HEK293T (cell line): ENCODE results near the gene ZNF10.

Source experiments
- FOXM1 ChIP-seq: fragments of 450-650 bp; IDR thresholded peaks from 2 replicates; pipeline ENCODE4 v1.6.1; 2017; ENCODE audit warnings: mild to moderate bottlenecking, borderline replicate concordance
- LEF1 ChIP-seq: fragments of 450-650 bp; IDR thresholded peaks from 2 replicates; pipeline ENCODE4 v1.6.1; 2017; ENCODE audit warnings: mild to moderate bottlenecking, borderline replicate concordance
- NFRKB ChIP-seq: fragments of 450-650 bp; IDR thresholded peaks from 2 replicates; pipeline ENCODE4 v1.6.1; 2016; ENCODE audit warnings: mild to moderate bottlenecking, moderate library complexity
- SP1 ChIP-seq: fragments of 450-650 bp; IDR thresholded peaks from 2 replicates; pipeline ENCODE4 v1.6.1; 2017

DNA sequence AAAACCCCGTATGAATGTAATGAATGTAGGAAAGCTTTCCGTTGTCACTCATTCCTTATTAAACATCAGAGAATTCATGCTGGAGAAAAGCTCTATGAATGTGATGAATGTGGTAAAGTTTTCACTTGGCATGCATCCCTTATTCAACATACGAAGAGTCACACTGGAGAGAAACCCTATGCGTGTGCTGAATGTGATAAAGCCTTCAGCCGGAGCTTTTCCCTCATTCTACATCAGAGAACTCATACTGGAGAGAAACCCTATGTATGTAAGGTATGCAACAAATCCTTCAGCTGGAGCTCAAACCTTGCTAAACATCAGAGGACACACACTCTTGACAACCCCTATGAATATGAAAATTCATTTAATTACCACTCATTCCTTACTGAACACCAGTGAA lies 24.2 kb upstream of the ZNF10 start:
- TF ChIP-seq SP1 (no peak), FOXM1 (no peak), LEF1 (no peak), NFRKB (no peak)
